OCI-LY3 (cell line): ENCODE results near the gene SRF.
A peak's percentile ranks its signal among the peaks of the same experiment; 100 is the strongest.

Source experiments
- H2AFZ ChIP-seq: fragments of 200-600, 300-600 bp; shearing (Covaris generic); 2 replicates; pipeline ENCODE4 v1.6.0; 2014; ENCODE audit warnings: antibody characterized with exemption, low read depth, low read length
- H3K27ac ChIP-seq: fragments of 200-600, 300-600 bp; sonication (generic); 2 replicates; pipeline ENCODE4 v1.5.1; 2014; ENCODE audit warnings: mild to moderate bottlenecking, low read length, moderate library complexity, mixed read lengths
- H3K27me3 ChIP-seq: fragments of 200-600, 300-600 bp; sonication (generic); 2 replicates; pipeline ENCODE4 v1.6.1; 2014; ENCODE audit warnings: low read depth, low read length, mixed read lengths
- H3K36me3 ChIP-seq: fragments of 200-600, 300-600 bp; sonication (generic); replicated peaks from 2 replicates; pipeline ENCODE3; 2014; ENCODE audit warnings: low read depth, low read length, mixed read lengths
- H3K4me1 ChIP-seq: fragments of 300-600, 200-600 bp; sonication (generic); 2 replicates; pipeline ENCODE4 v1.6.1; 2014; ENCODE audit warnings: low read length, mixed read lengths
- H3K4me2 ChIP-seq: fragments of 200-600, 300-600 bp; sonication (generic); 2 replicates; pipeline ENCODE4 v1.6.1; 2014; ENCODE audit warnings: low read length, mixed read lengths
- H3K4me3 ChIP-seq: fragments of 300-600, 200-600 bp; sonication (generic); 2 replicates; pipeline ENCODE4 v1.5.1; 2014; ENCODE audit warnings: antibody characterized with exemption, mild to moderate bottlenecking, low read length, moderate library complexity
- H3K79me2 ChIP-seq: fragments of 300-600, 200-600 bp; shearing (Covaris generic); 2 replicates; pipeline ENCODE4 v1.6.1; 2014; ENCODE audit warnings: mild to moderate bottlenecking, low read length, mixed read lengths
- H3K9ac ChIP-seq: fragments of 300-600, 200-600 bp; shearing (Covaris generic); 2 replicates; pipeline ENCODE4 v1.6.0; 2014; ENCODE audit warnings: mild to moderate bottlenecking, low read length, moderate library complexity
- H3K9me3 ChIP-seq: fragments of 200-600, 300-600 bp; shearing (Covaris generic); 2 replicates; pipeline ENCODE4 v1.6.1; 2014; ENCODE audit warnings: low read length, mixed read lengths; ENCODE audit not compliant: insufficient read depth
- H4K20me1 ChIP-seq: fragments of 200-600, 300-600 bp; sonication (generic); 2 replicates; pipeline ENCODE4 v1.6.1; 2016; ENCODE audit warnings: low read length, mixed read lengths; ENCODE audit not compliant: insufficient read depth
- EZH2phosphoT487 ChIP-seq: fragments of 200-600 bp; shearing (Covaris generic); IDR thresholded peaks from 2 replicates; pipeline ENCODE4 v1.6.1; 2018; ENCODE audit warnings: antibody characterized with exemption, mixed run types, low read depth
- TF ChIP-seq, protein P1 (sequence below): fragments of 200-600, 300-600 bp; sonication (generic); IDR thresholded peaks from 2 replicates; pipeline ENCODE4 v1.5.1; 2014; ENCODE audit warnings: antibody characterized with exemption, low read length, low read depth

SRF gene

DNA sequence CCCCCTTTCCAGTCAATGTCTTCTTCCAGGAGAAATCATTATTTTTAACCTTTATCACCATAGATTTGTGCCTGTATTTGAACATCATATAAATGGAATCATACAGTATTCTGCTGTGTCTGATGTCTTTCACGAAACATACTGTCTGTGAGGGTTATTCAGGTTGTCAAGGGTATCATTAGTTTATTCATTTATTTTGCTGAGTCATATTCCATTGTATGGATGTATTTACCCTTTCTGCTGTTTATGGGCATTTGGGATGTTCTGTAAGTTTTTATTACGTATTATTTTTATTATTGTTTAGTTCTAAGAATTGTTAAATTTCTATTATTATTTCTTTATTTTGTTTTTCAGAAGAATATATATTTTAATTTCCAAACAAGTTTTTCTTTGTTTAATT, 36.2 kb downstream of the SRF start:
- Histone ChIP-seq H3K4me2 (no peak overlapping the region), H3K27me3 (no peaks in the 10 kb centered on the region), H4K20me1 (no peaks in the 10 kb centered on the region), H3K4me1 (no peaks in the 10 kb centered on the region), H3K9ac (no peak overlapping the region), H3K79me2 (no peaks in the 10 kb centered on the region), H3K4me3 (no peak overlapping the region), H3K27ac (no peak overlapping the region), H3K9me3 (no peaks in the 10 kb centered on the region), H3K36me3 (peaks cover 2% of the 10 kb centered on the region), H2AFZ (no peak overlapping the region)
- TF ChIP-seq, protein P1, sequence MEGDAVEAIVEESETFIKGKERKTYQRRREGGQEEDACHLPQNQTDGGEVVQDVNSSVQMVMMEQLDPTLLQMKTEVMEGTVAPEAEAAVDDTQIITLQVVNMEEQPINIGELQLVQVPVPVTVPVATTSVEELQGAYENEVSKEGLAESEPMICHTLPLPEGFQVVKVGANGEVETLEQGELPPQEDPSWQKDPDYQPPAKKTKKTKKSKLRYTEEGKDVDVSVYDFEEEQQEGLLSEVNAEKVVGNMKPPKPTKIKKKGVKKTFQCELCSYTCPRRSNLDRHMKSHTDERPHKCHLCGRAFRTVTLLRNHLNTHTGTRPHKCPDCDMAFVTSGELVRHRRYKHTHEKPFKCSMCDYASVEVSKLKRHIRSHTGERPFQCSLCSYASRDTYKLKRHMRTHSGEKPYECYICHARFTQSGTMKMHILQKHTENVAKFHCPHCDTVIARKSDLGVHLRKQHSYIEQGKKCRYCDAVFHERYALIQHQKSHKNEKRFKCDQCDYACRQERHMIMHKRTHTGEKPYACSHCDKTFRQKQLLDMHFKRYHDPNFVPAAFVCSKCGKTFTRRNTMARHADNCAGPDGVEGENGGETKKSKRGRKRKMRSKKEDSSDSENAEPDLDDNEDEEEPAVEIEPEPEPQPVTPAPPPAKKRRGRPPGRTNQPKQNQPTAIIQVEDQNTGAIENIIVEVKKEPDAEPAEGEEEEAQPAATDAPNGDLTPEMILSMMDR: no peak

DNA sequence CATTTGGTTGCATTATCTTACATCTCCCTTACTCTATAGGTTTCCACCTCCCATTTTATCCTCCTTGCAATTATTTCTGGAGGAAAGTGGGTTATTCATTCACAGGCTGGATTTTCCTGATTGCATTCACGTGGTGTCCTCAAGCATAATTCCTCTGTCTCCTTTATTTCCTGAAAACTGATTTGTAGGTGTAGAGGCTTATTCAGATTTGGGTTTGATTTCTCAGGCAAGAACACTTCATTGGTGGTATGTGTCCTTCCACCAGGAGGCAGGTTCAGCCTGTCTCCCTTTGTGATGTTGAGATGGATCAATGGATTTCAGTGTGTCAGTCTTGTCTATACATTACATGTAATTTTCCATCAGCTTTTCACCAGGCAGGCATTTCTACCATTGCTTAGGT, 40.9 kb downstream of the SRF start:
- Histone ChIP-seq H3K79me2 (no peaks in the 10 kb centered on the region), H3K36me3 (peaks cover 9% of the 10 kb centered on the region), H3K27ac (no peak overlapping the region), H2AFZ (no peak overlapping the region), H3K9ac (no peak overlapping the region), H3K4me2 (no peak overlapping the region), H4K20me1 (no peaks in the 10 kb centered on the region), H3K27me3 (no peaks in the 10 kb centered on the region), H3K9me3 (no peaks in the 10 kb centered on the region), H3K4me3 (no peak overlapping the region), H3K4me1 (no peaks in the 10 kb centered on the region)
- TF ChIP-seq, protein P1: peak; percentile 33
- no peak for TF ChIP-seq EZH2phosphoT487

DNA sequence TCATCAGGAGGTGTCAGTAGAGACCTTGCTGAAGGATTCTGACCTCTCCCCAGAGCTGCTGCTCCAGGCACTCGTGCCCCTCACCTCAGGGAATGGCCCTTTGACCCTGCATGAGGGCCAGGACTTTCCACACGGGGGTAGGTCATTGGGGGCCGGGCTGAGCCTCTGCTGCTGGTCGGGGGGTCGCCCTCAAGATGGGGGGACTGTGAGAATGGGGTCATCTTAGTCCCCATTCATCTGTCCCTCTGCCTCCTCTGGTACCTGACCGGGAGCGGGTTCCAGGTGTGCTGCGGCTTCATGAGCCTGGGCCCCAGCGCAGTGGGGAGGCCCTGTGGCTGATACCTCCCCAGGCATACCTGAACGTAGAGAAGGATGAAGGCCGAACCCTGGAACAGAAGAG, 42.4 kb downstream of the SRF start:
- H3K9me3 ChIP-seq: no peaks in the 10 kb centered on the region
- no peak overlapping the region for H3K4me3 ChIP-seq
- H2AFZ ChIP-seq: no peak overlapping the region
- no peak overlapping the region for H3K4me2 ChIP-seq
- no peaks in the 10 kb centered on the region for H4K20me1 ChIP-seq
- no peaks in the 10 kb centered on the region for H3K4me1 ChIP-seq
- H3K27me3 ChIP-seq: no peaks in the 10 kb centered on the region
- no peaks in the 10 kb centered on the region for H3K79me2 ChIP-seq
- no peak overlapping the region for H3K9ac ChIP-seq
- peaks cover 14% of the 10 kb centered on the region for H3K36me3 ChIP-seq
- TF ChIP-seq EZH2phosphoT487: no peak
- TF ChIP-seq, protein P1: no peak
- no peak overlapping the region for H3K27ac ChIP-seq

DNA sequence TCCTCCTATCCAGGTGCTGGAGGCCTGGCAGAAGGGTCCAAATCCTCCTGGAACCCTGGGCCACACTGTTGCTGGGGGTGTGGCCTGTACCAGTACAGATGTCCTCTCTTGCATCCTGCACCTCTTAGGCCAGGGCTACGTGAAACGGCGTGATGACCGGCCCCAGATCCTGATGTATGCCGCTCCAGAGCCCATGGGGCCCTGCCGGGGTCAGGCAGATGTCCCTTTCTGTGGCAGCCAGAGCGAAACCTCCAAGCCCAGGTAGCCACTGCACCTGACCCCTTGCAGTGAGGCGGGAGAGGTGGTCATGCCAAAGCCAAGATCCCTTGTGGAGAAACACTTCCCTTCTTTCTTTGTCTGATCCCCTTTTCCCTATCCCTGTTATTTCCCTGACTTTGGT, 44.0 kb downstream of the SRF start:
- Histone ChIP-seq H3K9me3 (no peaks in the 10 kb centered on the region), H3K9ac (no peak overlapping the region), H3K27ac (no peak overlapping the region), H3K4me3 (no peak overlapping the region), H2AFZ (no peak overlapping the region), H3K4me1 (no peaks in the 10 kb centered on the region), H4K20me1 (no peaks in the 10 kb centered on the region), H3K4me2 (no peak overlapping the region), H3K36me3 (peaks cover 18% of the 10 kb centered on the region), H3K27me3 (no peaks in the 10 kb centered on the region), H3K79me2 (no peaks in the 10 kb centered on the region)
- TF ChIP-seq, protein P1: no peak
- no peak for TF ChIP-seq EZH2phosphoT487
